Forelimb muscle (tissue), 1 donor: ENCODE results near the gene KRT37. TPM values are rescaled to one million over a fixed set of nuclear protein-coding genes. Genes with fewer than 3 reads are reported as not detected.

ENCODE experiments used
- DNase-seq: peaks from one replicate; pipeline ENCODE4 v3.0.0-alpha.2; 2013; ENCODE audit warnings: low read depth
- polyA plus RNA-seq: library from polyadenylated mRNA; unstranded; fragments of 120-200 nt; gene quantifications from one replicate; pipeline ENCODE4 v1.2.1, GENCODE V29; 2013; ENCODE audit not compliant: insufficient read length

KRT37 gene
- polyA plus RNA-seq = not detected

- DNase-seq = no peak
These were observed at the start of gene KRT37 for GRCh38 chr17:41424111-41424635. TSS of gene KRT37 (minus strand) at chr17:41424585. CDS start at chr17:41424523, 62 bp downstream.

GRCh38 chr17:41468346-41468745 lies 44.0 kb upstream of the KRT37 start:
- no peak for DNase-seq

GRCh38 chr17:41467561-41467960 lies 43.2 kb upstream of the KRT37 start:
- DNase-seq = no peak

GRCh38 chr17:41466988-41467387 lies 42.6 kb upstream of the KRT37 start, which contains the start of gene KRT32:
TSS of gene KRT32 (minus strand) at chr17:41467386. CDS start at chr17:41467325, 61 bp downstream.
- no peak for DNase-seq

- DNase-seq = no peak
These were observed 40.3 kb upstream of the KRT37 start for GRCh38 chr17:41464682-41465081.

- DNase-seq = no peak
These were observed 39.8 kb upstream of the KRT37 start for GRCh38 chr17:41464173-41464572.

- DNase-seq = no peak
These were observed 39.4 kb upstream of the KRT37 start for GRCh38 chr17:41463746-41464145.

- DNase-seq = no peak
These were observed 38.3 kb upstream of the KRT37 start for GRCh38 chr17:41462705-41463104.

GRCh38 chr17:41457676-41458075 lies 33.3 kb upstream of the KRT37 start:
- DNase-seq = no peak

- DNase-seq = no peak
These were observed 31.8 kb upstream of the KRT37 start for GRCh38 chr17:41456204-41456603.

- no peak for DNase-seq
These were observed 30.9 kb upstream of the KRT37 start for GRCh38 chr17:41455236-41455635.

GRCh38 chr17:41453066-41453465 lies 28.7 kb upstream of the KRT37 start:
- no peak for DNase-seq

GRCh38 chr17:41452281-41452680 lies 27.9 kb upstream of the KRT37 start:
- no peak for DNase-seq

- no peak for DNase-seq
These were observed 26.9 kb upstream of the KRT37 start for GRCh38 chr17:41451154-41451728.

- no peak for DNase-seq
These were observed 24.6 kb upstream of the KRT37 start for GRCh38 chr17:41449008-41449407.

GRCh38 chr17:41448506-41448905 lies 24.1 kb upstream of the KRT37 start:
- DNase-seq = no peak

- DNase-seq = no peak
These were observed 22.4 kb upstream of the KRT37 start for GRCh38 chr17:41446806-41447205.

GRCh38 chr17:41444640-41445039 lies 20.3 kb upstream of the KRT37 start:
- DNase-seq = no peak

- DNase-seq = no peak
These were observed 19.8 kb upstream of the KRT37 start for GRCh38 chr17:41444186-41444585.

GRCh38 chr17:41442739-41443138 lies 18.4 kb upstream of the KRT37 start:
- no peak for DNase-seq

GRCh38 chr17:41440531-41441033 lies 16.2 kb upstream of the KRT37 start, which contains the start of gene KRT38:
TSS of gene KRT38 (minus strand) at chr17:41440983. CDS start at chr17:41440921, 62 bp downstream.
- DNase-seq = no peak

- DNase-seq = no peak
These were observed 15.0 kb upstream of the KRT37 start for GRCh38 chr17:41439375-41439774.

GRCh38 chr17:41437769-41438168 lies 13.4 kb upstream of the KRT37 start:
- no peak for DNase-seq

GRCh38 chr17:41437254-41437653 lies 12.9 kb upstream of the KRT37 start:
- no peak for DNase-seq
